ENCODE measurements around the gene ATP1B3.

Gene ATP1B3

DNA sequence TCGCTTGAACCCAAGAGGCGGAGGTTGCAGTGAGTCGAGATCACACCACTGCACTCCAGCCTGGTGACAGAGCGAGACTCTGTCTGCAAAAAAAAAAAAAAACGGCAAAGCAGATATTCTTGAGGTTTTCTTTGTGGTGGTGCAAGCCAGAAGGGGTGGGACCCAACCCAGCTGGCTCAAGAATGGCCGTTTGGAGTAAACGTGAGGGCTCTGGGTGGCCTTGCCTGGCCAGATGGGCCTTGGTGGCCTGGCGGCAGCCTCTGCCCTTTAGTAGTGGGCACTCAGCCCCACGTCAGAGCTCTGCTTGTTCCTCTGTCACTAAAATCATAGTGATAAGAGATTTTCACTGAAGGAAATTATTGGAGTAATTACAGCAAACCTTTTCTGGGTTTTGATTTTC lies 50.5 kb downstream of the ATP1B3 start:
- DNase-seq (ENCODE audit: low spot score): no peak
- TF ChIP-seq, protein P1, sequence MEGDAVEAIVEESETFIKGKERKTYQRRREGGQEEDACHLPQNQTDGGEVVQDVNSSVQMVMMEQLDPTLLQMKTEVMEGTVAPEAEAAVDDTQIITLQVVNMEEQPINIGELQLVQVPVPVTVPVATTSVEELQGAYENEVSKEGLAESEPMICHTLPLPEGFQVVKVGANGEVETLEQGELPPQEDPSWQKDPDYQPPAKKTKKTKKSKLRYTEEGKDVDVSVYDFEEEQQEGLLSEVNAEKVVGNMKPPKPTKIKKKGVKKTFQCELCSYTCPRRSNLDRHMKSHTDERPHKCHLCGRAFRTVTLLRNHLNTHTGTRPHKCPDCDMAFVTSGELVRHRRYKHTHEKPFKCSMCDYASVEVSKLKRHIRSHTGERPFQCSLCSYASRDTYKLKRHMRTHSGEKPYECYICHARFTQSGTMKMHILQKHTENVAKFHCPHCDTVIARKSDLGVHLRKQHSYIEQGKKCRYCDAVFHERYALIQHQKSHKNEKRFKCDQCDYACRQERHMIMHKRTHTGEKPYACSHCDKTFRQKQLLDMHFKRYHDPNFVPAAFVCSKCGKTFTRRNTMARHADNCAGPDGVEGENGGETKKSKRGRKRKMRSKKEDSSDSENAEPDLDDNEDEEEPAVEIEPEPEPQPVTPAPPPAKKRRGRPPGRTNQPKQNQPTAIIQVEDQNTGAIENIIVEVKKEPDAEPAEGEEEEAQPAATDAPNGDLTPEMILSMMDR (IDR thresholded peaks at IDR 0.05; ENCODE audit: extremely low read depth, insufficient read depth, missing control alignments): no peak
- in situ Hi-C loops (cut with MboI; ENCODE audit: low pct_unique_long_range_greater_than_20kb, low sequenced_read_pairs, unreplicated experiment): no loop called here

- no peak for DNase-seq (ENCODE audit: low spot score)
- TF ChIP-seq, protein P1 (IDR thresholded peaks at IDR 0.05; ENCODE audit: extremely low read depth, insufficient read depth, missing control alignments): no peak
- in situ Hi-C loops (cut with MboI; ENCODE audit: low pct_unique_long_range_greater_than_20kb, low sequenced_read_pairs, unreplicated experiment): no loop called here
Observed at GRCh38 chr3:141928631-141929270, 52.3 kb downstream of the ATP1B3 start.

- TF ChIP-seq, protein P1 (IDR thresholded peaks at IDR 0.05; ENCODE audit: extremely low read depth, insufficient read depth, missing control alignments): no peak
- no peak for DNase-seq (ENCODE audit: low spot score)
- in situ Hi-C loops (cut with MboI; ENCODE audit: low pct_unique_long_range_greater_than_20kb, low sequenced_read_pairs, unreplicated experiment): no loop called here
Observed at GRCh38 chr3:141929341-141929995, 53.0 kb downstream of the ATP1B3 start.

GRCh38 chr3:141930801-141931200 lies 54.4 kb downstream of the ATP1B3 start:
- TF ChIP-seq, protein P1 (IDR thresholded peaks at IDR 0.05; ENCODE audit: extremely low read depth, insufficient read depth, missing control alignments): no peak
- no peak for DNase-seq (ENCODE audit: low spot score)
- in situ Hi-C loops (cut with MboI; ENCODE audit: low pct_unique_long_range_greater_than_20kb, low sequenced_read_pairs, unreplicated experiment): no loop called here

GRCh38 chr3:141933421-141934300 lies 57.2 kb downstream of the ATP1B3 start:
- TF ChIP-seq, protein P1 (IDR thresholded peaks at IDR 0.05; ENCODE audit: extremely low read depth, insufficient read depth, missing control alignments): no peak
- no peak for DNase-seq (ENCODE audit: low spot score)
- in situ Hi-C loops (cut with MboI; ENCODE audit: low pct_unique_long_range_greater_than_20kb, low sequenced_read_pairs, unreplicated experiment): no loop called here

GRCh38 chr3:141934354-141934753 lies 57.9 kb downstream of the ATP1B3 start:
- DNase-seq (ENCODE audit: low spot score): no peak
- in situ Hi-C loops (cut with MboI; ENCODE audit: low pct_unique_long_range_greater_than_20kb, low sequenced_read_pairs, unreplicated experiment): no loop called here
- TF ChIP-seq, protein P1 (IDR thresholded peaks at IDR 0.05; ENCODE audit: extremely low read depth, insufficient read depth, missing control alignments): no peak

All from GM13977 (cell line).